LNCaP clone FGC (cell line): ENCODE results near the gene DCP1B.

Experiments
- DNase-seq: peaks from one replicate; pipeline ENCODE4 v3.0.0-alpha.2; 2011; ENCODE audit warnings: low read depth
- H3K4me3 ChIP-seq: 2 replicates; pipeline ENCODE4 v1.5.1; 2011; ENCODE audit warnings: mild to moderate bottlenecking, low read depth, low read length, control low read depth
- CTCF ChIP-seq: IDR thresholded peaks from 2 replicates; pipeline ENCODE4 v1.5.1; 2012; ENCODE audit warnings: mild to moderate bottlenecking; ENCODE audit not compliant: control insufficient read depth, insufficient read depth; ENCODE audit errors: extremely low read depth

The DCP1B gene

GRCh38 chr12:1993871-1994371 is 10.3 kb downstream of the DCP1B start:
- no peak overlapping the region for H3K4me3 ChIP-seq
- no peak for DNase-seq
- no peak for TF ChIP-seq CTCF

- no peak for TF ChIP-seq CTCF
- no peak for DNase-seq
- no peak overlapping the region for H3K4me3 ChIP-seq
Observed at GRCh38 chr12:1993341-1993740, 10.9 kb downstream of the DCP1B start.

- H3K4me3 ChIP-seq: no peak overlapping the region
- DNase-seq: no peak
- TF ChIP-seq CTCF: no peak
Observed at GRCh38 chr12:1992732-1993131, 11.5 kb downstream of the DCP1B start.

- DNase-seq: no peak
- H3K4me3 ChIP-seq: no peak overlapping the region
- no peak for TF ChIP-seq CTCF
Observed at GRCh38 chr12:1989111-1989510, 15.1 kb downstream of the DCP1B start.

GRCh38 chr12:1984759-1985158 is 19.5 kb downstream of the DCP1B start:
- DNase-seq: no peak
- TF ChIP-seq CTCF: no peak

GRCh38 chr12:1980282-1980681 is 24.0 kb downstream of the DCP1B start:
- no peak for TF ChIP-seq CTCF
- no peak for DNase-seq

More at GRCh38 chr12:1984759-1985158, 19.5 kb downstream of the DCP1B start:
- no peak overlapping the region for H3K4me3 ChIP-seq

More at GRCh38 chr12:1980282-1980681, 24.0 kb downstream of the DCP1B start:
- no peak overlapping the region for H3K4me3 ChIP-seq
